ENCODE measurements around the gene SLC5A1. TPM values are rescaled to one million over a fixed set of nuclear protein-coding genes. Genes with fewer than 3 reads are reported as not detected.

The SLC5A1 gene
- total RNA-seq, 4 donors from 2014 or later = 14.0 to 1,055 (median 1,005) TPM

- H3K36me3 ChIP-seq = peaks cover 0 to 24% (median 0%) of the 10 kb centered on the region in 3 donors
- no peaks in the 10 kb centered on the region for H3K4me1 ChIP-seq
- no peak for DNase-seq
- H3K27ac ChIP-seq = peak overlapping the region in 1 of 4 donors; percentile 4
- H3K27me3 ChIP-seq = no peaks in the 10 kb centered on the region
- H3K9me3 ChIP-seq = no peaks in the 10 kb centered on the region
- H3K4me3 ChIP-seq = peak overlapping the region in 2 of 4 donors; percentile 63
- TF ChIP-seq POLR2A (IDR thresholded peaks at IDR 0.05) (no peak), CTCF (IDR thresholded peaks at IDR 0.05) (no peak)
Measured at GRCh38 chr22:32048069-32048468, 5.0 kb downstream of the SLC5A1 start.

- Histone ChIP-seq H3K4me1 (no peaks in the 10 kb centered on the region), H3K27me3 (no peaks in the 10 kb centered on the region), H3K4me3 (peak overlapping the region in 1 of 4 donors; percentile 4), H3K9me3 (no peaks in the 10 kb centered on the region), H3K27ac (peak overlapping the region in 2 of 4 donors; percentile 11 to 63), H3K36me3 (peaks cover 0 to 33% (median 0%) of the 10 kb centered on the region in 3 donors)
- DNase-seq = peak in 1 of 3 donors; percentile 70
- no peak for TF ChIP-seq POLR2A (IDR thresholded peaks at IDR 0.05)
- no peak for TF ChIP-seq CTCF (IDR thresholded peaks at IDR 0.05)
Measured at GRCh38 chr22:32050678-32051515, 7.8 kb downstream of the SLC5A1 start.

- Histone ChIP-seq H3K4me3 (no peak overlapping the region), H3K4me1 (no peaks in the 10 kb centered on the region), H3K9me3 (no peaks in the 10 kb centered on the region), H3K27ac (peak overlapping the region in 1 of 4 donors; percentile 44), H3K36me3 (peaks cover 0 to 38% (median 0%) of the 10 kb centered on the region in 3 donors), H3K27me3 (no peaks in the 10 kb centered on the region)
- TF ChIP-seq CTCF (IDR thresholded peaks at IDR 0.05) = no peak
- TF ChIP-seq POLR2A (IDR thresholded peaks at IDR 0.05) = peak in 1 of 2 donors; percentile 19
- peak in 1 of 3 donors; percentile 58 for DNase-seq
Measured at GRCh38 chr22:32052244-32052643, 9.2 kb downstream of the SLC5A1 start.

GRCh38 chr22:32052936-32053791 is 10.1 kb downstream of the SLC5A1 start:
- no peaks in the 10 kb centered on the region for H3K27me3 ChIP-seq
- TF ChIP-seq POLR2A (IDR thresholded peaks at IDR 0.05) = no peak
- no peak for TF ChIP-seq CTCF (IDR thresholded peaks at IDR 0.05)
- H3K4me3 ChIP-seq = peak overlapping the region in 1 of 4 donors; percentile 1
- H3K27ac ChIP-seq = peak overlapping the region in 1 of 4 donors; percentile 0
- no peaks in the 10 kb centered on the region for H3K4me1 ChIP-seq
- H3K9me3 ChIP-seq = no peaks in the 10 kb centered on the region
- peaks cover 0 to 38% (median 0%) of the 10 kb centered on the region in 3 donors for H3K36me3 ChIP-seq
- no peak for DNase-seq

- Histone ChIP-seq H3K9me3 (no peaks in the 10 kb centered on the region), H3K4me3 (no peak overlapping the region), H3K4me1 (no peaks in the 10 kb centered on the region), H3K36me3 (peaks cover 0 to 34% (median 0%) of the 10 kb centered on the region in 3 donors), H3K27me3 (no peaks in the 10 kb centered on the region), H3K27ac (no peak overlapping the region)
- TF ChIP-seq CTCF (IDR thresholded peaks at IDR 0.05) (no peak), POLR2A (IDR thresholded peaks at IDR 0.05) (no peak)
- no peak for DNase-seq
Measured at GRCh38 chr22:32055069-32055468, 12.0 kb downstream of the SLC5A1 start.
